Stomach (tissue), 9 donors: ENCODE measurements around the gene MYO1B. TPM values are rescaled to one million over a fixed set of nuclear protein-coding genes. Genes with fewer than 3 reads are reported as not detected.

Experiments used
- DNase-seq, 2 donors: peaks; one replicate each; pipeline versions ENCODE4 v3.0.0 to v3.0.0-alpha.2; 2013 to 2019
- H3K27ac ChIP-seq, 5 donors: fragments of 200-600 bp in 4 of 5; sonication (generic) in 4 of 5; one replicate each; pipeline ENCODE4 v1.5.1; 2013 to 2019; ENCODE audit warnings: mild to moderate bottlenecking in 1 of 5, moderate library complexity in 1 of 5
- H3K27me3 ChIP-seq, 3 donors: fragments of 200-600 bp; sonication (generic); one replicate each; pipeline ENCODE4 v1.5.1; 2017 to 2019; ENCODE audit warnings: mixed run types in 1 of 3
- H3K36me3 ChIP-seq, 4 donors: fragments of 200-600 bp; sonication (generic); 1 replicate in 3 of 4; 2 replicates in 1 of 4; pipeline ENCODE4 v1.5.1; 2016 to 2019
- H3K4me1 ChIP-seq, 4 donors: fragments of 200-600 bp; sonication (generic); one replicate each; pipeline ENCODE4 v1.5.1; 2016 to 2019
- H3K4me3 ChIP-seq, 4 donors: fragments of 200-600 bp; sonication (generic) in 3 of 4; one replicate each; pipeline ENCODE4 v1.5.1; 2016 to 2019; ENCODE audit warnings: mild to moderate bottlenecking in 1 of 4
- H3K9me3 ChIP-seq, 4 donors: fragments of 200-600 bp; sonication (generic); one replicate each; pipeline ENCODE4 v1.5.1; 2016 to 2019
- EP300 ChIP-seq: sonication (generic); formaldehyde crosslinking; IDR thresholded peaks from one replicate; pipeline ENCODE4 v1.6.1; 2017; ENCODE audit warnings: antibody characterized with exemption
- POLR2A ChIP-seq, 4 donors: fragments of 450-650 bp; IDR thresholded peaks; one replicate each; pipeline ENCODE4 v1.6.1; 2016; ENCODE audit warnings: antibody characterized with exemption in 4 of 4, control low read depth in 2 of 4, mild to moderate bottlenecking in 1 of 4, moderate library complexity in 1 of 4
- POLR2AphosphoS5 ChIP-seq, 3 donors: sonication (generic); formaldehyde crosslinking; IDR thresholded peaks; one replicate each; pipeline ENCODE4 v1.6.1; 2016; ENCODE audit warnings: antibody characterized with exemption in 3 of 3
- WGBS, 5 donors: extraction: QIAGEN DNeasy Blood & Tissue Kit in 3 of 5; methylation state at CpG; one replicate each; pipeline versions ENCODE4 v1.1.5 to v1.1.7; 2013 to 2018; 5-methylcytosine and 5-hydroxymethylcytosine counted together
- intact Hi-C: fragments of 100-400 bp; cut with DNase I; formaldehyde crosslinking; loops from one replicate; pipeline ENCODE4 v1.15.1; 2023; ENCODE audit warnings: low total_unique reads
- polyA plus RNA-seq, 3 donors: library from polyadenylated mRNA; stranded (reverse); fragments of 200-250 nt; gene quantifications; one replicate each; pipeline ENCODE4 v1.2.3, GENCODE V29; 2013
- total RNA-seq, 5 donors: library from RNA; depleted of rRNA; stranded (reverse); fragments of >200 nt; gene quantifications; one replicate each; pipeline versions ENCODE4 v1.1.0 to v1.2.3, GENCODE V29; 2014 to 2016
- TF ChIP-seq, protein P1 (sequence below), 7 experiments: fragments of 450-650 bp in 4 of 7; fragments of 200-600 bp in 3 of 7; sonication (generic) in 3 of 7; IDR thresholded peaks; one replicate each; pipeline ENCODE4 v1.5.1; 2016 to 2019; ENCODE audit warnings: antibody characterized with exemption in 7 of 7, control low read depth in 2 of 7, mild to moderate bottlenecking in 1 of 7
- donor health status: healthy with polysubstance abuse.
- donor health status: Bipolar disorder and iron deficiency.
- donor health status: healthy.

Gene MYO1B
- total and polyA plus RNA-seq, 8 donors = 6.1 to 123 (median 16.4) TPM

DNA sequence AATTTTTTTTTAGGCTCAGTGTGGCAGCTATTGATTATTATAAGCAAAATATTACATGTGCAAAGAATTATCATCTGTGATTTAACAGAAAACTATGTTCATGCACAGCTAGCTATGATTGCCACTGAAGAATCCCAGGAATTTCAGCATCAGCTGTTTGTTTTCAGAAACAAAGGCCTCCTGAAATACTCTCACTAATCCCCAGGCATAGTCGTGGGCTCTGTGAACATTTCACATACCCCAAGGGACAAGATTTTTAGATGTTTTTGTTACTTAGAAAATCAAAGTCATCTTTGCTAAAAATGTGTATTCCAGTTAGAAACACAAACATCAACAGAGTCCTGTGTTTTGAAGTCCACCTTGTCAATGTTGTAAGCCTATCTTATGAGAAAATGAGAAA is 156.1 kb downstream of the MYO1B start:
- 37 to 51% (median 40%) methylated on average over 1 of the region's 1 CpG for WGBS, 5 donors
- H3K27ac ChIP-seq = no peak overlapping the region
- intact Hi-C loops = no loop called here
- H3K36me3 ChIP-seq = peaks cover 0 to 18% (median 12%) of the 10 kb centered on the region in 4 donors
- no peaks in the 10 kb centered on the region for H3K27me3 ChIP-seq
- H3K9me3 ChIP-seq = no peaks in the 10 kb centered on the region
- H3K4me3 ChIP-seq = no peak overlapping the region
- peaks cover 0 to 29% (median 8%) of the 10 kb centered on the region in 4 donors for H3K4me1 ChIP-seq
- no peak for DNase-seq
- TF ChIP-seq POLR2A (IDR thresholded peaks at IDR 0.05) = no peak
- no peak for TF ChIP-seq EP300
- TF ChIP-seq, protein P1, sequence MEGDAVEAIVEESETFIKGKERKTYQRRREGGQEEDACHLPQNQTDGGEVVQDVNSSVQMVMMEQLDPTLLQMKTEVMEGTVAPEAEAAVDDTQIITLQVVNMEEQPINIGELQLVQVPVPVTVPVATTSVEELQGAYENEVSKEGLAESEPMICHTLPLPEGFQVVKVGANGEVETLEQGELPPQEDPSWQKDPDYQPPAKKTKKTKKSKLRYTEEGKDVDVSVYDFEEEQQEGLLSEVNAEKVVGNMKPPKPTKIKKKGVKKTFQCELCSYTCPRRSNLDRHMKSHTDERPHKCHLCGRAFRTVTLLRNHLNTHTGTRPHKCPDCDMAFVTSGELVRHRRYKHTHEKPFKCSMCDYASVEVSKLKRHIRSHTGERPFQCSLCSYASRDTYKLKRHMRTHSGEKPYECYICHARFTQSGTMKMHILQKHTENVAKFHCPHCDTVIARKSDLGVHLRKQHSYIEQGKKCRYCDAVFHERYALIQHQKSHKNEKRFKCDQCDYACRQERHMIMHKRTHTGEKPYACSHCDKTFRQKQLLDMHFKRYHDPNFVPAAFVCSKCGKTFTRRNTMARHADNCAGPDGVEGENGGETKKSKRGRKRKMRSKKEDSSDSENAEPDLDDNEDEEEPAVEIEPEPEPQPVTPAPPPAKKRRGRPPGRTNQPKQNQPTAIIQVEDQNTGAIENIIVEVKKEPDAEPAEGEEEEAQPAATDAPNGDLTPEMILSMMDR (IDR thresholded peaks at IDR 0.05) = no peak
- no peak for TF ChIP-seq POLR2AphosphoS5 (IDR thresholded peaks at IDR 0.05)

DNA sequence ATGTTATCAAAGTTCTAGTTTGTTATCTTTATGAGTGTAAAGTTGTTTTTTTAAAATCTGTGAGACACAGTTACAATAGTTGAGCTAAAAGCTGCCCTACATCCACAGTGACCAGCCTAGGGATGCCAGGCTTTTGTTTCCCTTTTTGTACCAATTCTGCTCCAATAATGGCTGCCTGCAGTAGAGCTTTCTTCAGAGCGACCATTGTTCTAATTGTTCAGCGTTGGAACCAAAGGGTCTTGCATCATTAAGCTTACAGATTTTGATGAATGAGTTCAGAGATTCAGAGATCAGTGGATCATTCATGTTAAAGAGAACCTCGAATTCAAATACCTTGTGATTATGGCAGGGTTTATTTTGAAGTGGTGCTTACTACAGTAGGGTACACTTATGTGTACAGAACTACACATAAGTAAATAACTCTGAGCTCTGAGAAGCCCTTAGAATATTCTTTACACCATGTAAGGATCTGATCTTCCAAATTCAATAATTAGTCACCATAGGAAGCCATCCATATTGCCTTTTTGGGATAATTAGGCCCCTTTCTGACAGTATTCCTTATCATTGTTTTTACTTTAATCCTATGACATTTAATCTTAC is 157.9 kb downstream of the MYO1B start:
- H3K27me3 ChIP-seq = no peaks in the 10 kb centered on the region
- WGBS, 5 donors = 65 to 78% (median 68%) methylated on average over 3 of the region's 3 CpGs
- no peaks in the 10 kb centered on the region for H3K9me3 ChIP-seq
- intact Hi-C loops = no loop called here
- no peak overlapping the region for H3K27ac ChIP-seq
- H3K36me3 ChIP-seq = peaks cover 0 to 12% (median 10%) of the 10 kb centered on the region in 4 donors
- no peak overlapping the region for H3K4me3 ChIP-seq
- DNase-seq = no peak
- H3K4me1 ChIP-seq = peaks cover 0 to 33% (median 8%) of the 10 kb centered on the region in 4 donors
- TF ChIP-seq, protein P1 (IDR thresholded peaks at IDR 0.05) = no peak
- TF ChIP-seq EP300 = no peak

DNA sequence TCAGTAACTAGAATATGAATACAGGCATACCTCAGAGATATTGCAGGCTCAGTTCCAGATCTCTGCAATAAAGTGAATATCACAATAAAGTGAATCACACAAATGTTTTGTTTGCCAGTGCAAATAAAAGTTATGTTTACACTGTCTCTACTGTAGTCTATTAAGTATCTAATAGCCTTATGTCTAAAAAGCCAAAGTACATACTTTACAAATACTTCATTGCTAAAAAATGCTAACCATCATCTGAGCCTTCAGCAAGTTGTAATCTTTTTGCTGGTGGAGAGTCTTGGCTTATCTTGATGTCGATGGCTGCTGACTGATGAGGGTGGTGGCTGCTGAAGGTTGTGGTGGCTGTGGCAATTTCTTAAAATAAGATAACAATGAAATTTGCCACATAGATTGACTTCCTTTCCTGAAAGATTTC is 159.4 kb downstream of the MYO1B start:
- Histone ChIP-seq H3K4me1 (peaks cover 0 to 33% (median 8%) of the 10 kb centered on the region in 4 donors), H3K27me3 (no peaks in the 10 kb centered on the region), H3K36me3 (peaks cover 0 to 20% (median 17%) of the 10 kb centered on the region in 4 donors), H3K27ac (no peak overlapping the region), H3K9me3 (no peaks in the 10 kb centered on the region), H3K4me3 (no peak overlapping the region)
- TF ChIP-seq, protein P1 (IDR thresholded peaks at IDR 0.05) = no peak
- TF ChIP-seq POLR2AphosphoS5 (IDR thresholded peaks at IDR 0.05) = no peak
- TF ChIP-seq EP300 = no peak
- no peak for TF ChIP-seq POLR2A (IDR thresholded peaks at IDR 0.05)
- DNase-seq = no peak
- 5 to 35% (median 17%) methylated on average over 1 of the region's 1 CpG for WGBS, 5 donors
- intact Hi-C loops = no loop called here

DNA sequence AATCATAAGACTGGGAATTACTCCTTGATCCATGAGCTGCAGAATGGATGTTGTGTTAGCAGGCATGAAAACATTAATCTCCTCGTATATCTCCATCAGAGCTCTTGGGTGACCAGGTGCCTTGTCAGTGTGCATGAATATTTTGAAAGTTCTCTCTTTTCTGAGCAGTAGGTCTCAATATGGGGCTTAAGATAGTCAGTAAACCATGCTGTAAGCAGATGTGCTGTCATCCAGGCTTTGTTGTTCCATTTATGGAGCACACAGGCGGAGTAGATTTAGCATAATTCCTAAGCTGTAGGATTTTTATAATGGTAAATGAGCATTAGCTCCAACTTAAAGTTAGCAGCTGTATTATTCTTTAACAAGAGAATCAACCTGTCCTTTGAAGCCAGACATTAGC is 160.3 kb downstream of the MYO1B start:
- H3K27me3 ChIP-seq = no peaks in the 10 kb centered on the region
- no peak overlapping the region for H3K4me3 ChIP-seq
- intact Hi-C loops = no loop called here
- 94 to 99% (median 95%) methylated on average over 2 of the region's 2 CpGs for WGBS, 5 donors
- TF ChIP-seq EP300 = no peak
- TF ChIP-seq, protein P1 (IDR thresholded peaks at IDR 0.05) = no peak
- TF ChIP-seq POLR2AphosphoS5 (IDR thresholded peaks at IDR 0.05) = no peak
- no peak for TF ChIP-seq POLR2A (IDR thresholded peaks at IDR 0.05)
- peaks cover 0 to 20% (median 16%) of the 10 kb centered on the region in 4 donors for H3K36me3 ChIP-seq
- no peak for DNase-seq
- H3K27ac ChIP-seq = no peak overlapping the region
- no peaks in the 10 kb centered on the region for H3K9me3 ChIP-seq
- peaks cover 0 to 39% (median 8%) of the 10 kb centered on the region in 4 donors for H3K4me1 ChIP-seq
